HCT116 (cell line): ENCODE measurements around the gene ATP6V0C. TPM values are rescaled to one million over a fixed set of nuclear protein-coding genes. Genes with fewer than 3 reads are reported as not detected.
"Not testable (repeated sequence)": the region's sequence is repeated elsewhere in the genome, so short reads cannot be mapped to it uniquely, and the experiment has no call there.

Experiments
- ATAC-seq: fragments of 200-7000 bp; cut with Tn5 transposase; 2 replicates; pipeline ENCODE4 v1.9.1; 2020; ENCODE audit warnings: mild to moderate bottlenecking, moderate library complexity
- BruUV-seq: library from RNA; stranded (reverse); fragments of 400-500 nt; replicated peaks from 2 replicates; lab custom pipeline; 2021; lab: Mats Ljungman, UMichigan
- CTCF ChIA-PET: fragments of 300-600 bp; sonication (Branson Sonifier 250); formaldehyde crosslinking; loops from one replicate; lab custom pipeline; 2021; ENCODE audit warnings: antibody characterized with exemption; lab: Charles Lee
- POLR2A ChIA-PET: fragments of 300-600, 350-600 bp; sonication (Branson Sonifier 250); formaldehyde crosslinking; loops from one replicate; lab custom pipeline; 2021; ENCODE audit warnings: antibody characterized with exemption; lab: Charles Lee
- RAD21 ChIA-PET, 2 experiments: fragments of 300-600 bp; sonication (Branson Sonifier 250); formaldehyde crosslinking; loops; one replicate each; lab custom pipeline; 2023; ENCODE audit warnings: low total read pairs in 2 of 2; ENCODE audit not compliant: uncharacterized antibody in 2 of 2, unreplicated experiment in 2 of 2, low non-redundant PET in 1 of 2; lab: Charles Lee
- DNase-seq: peaks from one replicate; pipeline ENCODE4 v3.0.0-alpha.2; 2010; ENCODE audit warnings: low read depth, low spot score
- H2AFZ ChIP-seq: fragments of 200-600 bp; shearing (Covaris generic), sonication (generic); 2 replicates; pipeline ENCODE4 v1.6.1; 2017; ENCODE audit warnings: low read depth, mixed run types, mixed read lengths, antibody characterized with exemption, low read length; ENCODE audit not compliant: poor library complexity, severe bottlenecking
- H3K27ac ChIP-seq: 2 replicates; pipeline ENCODE4 v1.5.1; 2012; ENCODE audit warnings: low read depth, low read length
- H3K27me3 ChIP-seq: fragments of 200-600 bp; sonication (generic); 2 replicates; pipeline ENCODE4 v1.6.1; 2016; ENCODE audit warnings: mixed run types, low read length, mixed read lengths; ENCODE audit not compliant: insufficient read depth
- H3K36me3 ChIP-seq, 2 experiments: fragments of 200-500 bp in 1 of 2; fragments of 200-600 bp in 1 of 2; sonication (Bioruptor generic) in 1 of 2; sonication (generic) in 1 of 2; 2 replicates each; pipeline versions ENCODE4 v1.5.1 to v1.6.1; 2014 to 2016; ENCODE audit warnings: low read length in 2 of 2, inconsistent platforms in 1 of 2, mixed read lengths in 1 of 2, mixed run types in 1 of 2; ENCODE audit not compliant: insufficient read depth in 2 of 2, control insufficient read depth in 1 of 2
- H3K4me1 ChIP-seq, 2 experiments: fragments of 200-600 bp in 1 of 2; sonication (generic) in 1 of 2; 2 replicates each; pipeline versions ENCODE4 v1.5.1 to v1.6.1; 2012 to 2017; ENCODE audit warnings: low read length in 2 of 2, inconsistent platforms in 1 of 2, mild to moderate bottlenecking in 1 of 2, mixed read lengths in 1 of 2, mixed run types in 1 of 2, moderate library complexity in 1 of 2; ENCODE audit not compliant: insufficient read depth in 2 of 2, control insufficient read depth in 1 of 2
- H3K4me2 ChIP-seq: fragments of 200-600 bp; sonication (generic); 2 replicates; pipeline ENCODE4 v1.6.1; 2017; ENCODE audit warnings: mixed run types, low read length, mixed read lengths
- H3K4me3 ChIP-seq, 2 experiments: fragments of 200-600 bp in 1 of 2; sonication (generic) in 1 of 2; replicated peaks in 1 of 2; 2 replicates each; pipeline ENCODE4 v1.5.1; 2011 to 2016; ENCODE audit warnings: low read length in 2 of 2, control low read depth in 1 of 2, low read depth in 1 of 2, mild to moderate bottlenecking in 1 of 2, mixed read lengths in 1 of 2, mixed run types in 1 of 2
- H3K79me2 ChIP-seq: fragments of 200-600 bp; sonication (generic); 2 replicates; pipeline ENCODE4 v1.6.1; 2017; ENCODE audit warnings: mild to moderate bottlenecking, mixed run types, low read length, moderate library complexity, mixed read lengths; ENCODE audit not compliant: insufficient read depth
- H3K9ac ChIP-seq: fragments of 200-600 bp; sonication (generic); 2 replicates; pipeline ENCODE4 v1.6.1; 2016; ENCODE audit warnings: low read length, mixed read lengths
- H3K9me2 ChIP-seq: fragments of 200-600 bp; sonication (generic), shearing (Covaris generic); 2 replicates; pipeline ENCODE4 v1.6.1; 2017; ENCODE audit warnings: mixed run types, mild to moderate bottlenecking, moderate library complexity; ENCODE audit not compliant: insufficient read depth
- H3K9me3 ChIP-seq, 2 experiments: fragments of 200-500 bp in 1 of 2; fragments of 200-600 bp in 1 of 2; sonication (Bioruptor generic) in 1 of 2; sonication (generic) in 1 of 2; 2 replicates each; pipeline ENCODE4 v1.6.1; 2014 to 2017; ENCODE audit warnings: low read length in 2 of 2, mixed read lengths in 2 of 2, inconsistent platforms in 1 of 2, low read depth in 1 of 2, mild to moderate bottlenecking in 1 of 2, mixed run types in 1 of 2, moderate library complexity in 1 of 2; ENCODE audit not compliant: control insufficient read depth in 1 of 2, insufficient read depth in 1 of 2
- H4K20me1 ChIP-seq: fragments of 200-600 bp; sonication (generic), shearing (Covaris generic); 2 replicates; pipeline ENCODE4 v1.6.1; 2017; ENCODE audit warnings: mixed run types, mild to moderate bottlenecking, moderate library complexity; ENCODE audit not compliant: insufficient read depth
- ATF3 ChIP-seq: IDR thresholded peaks from 2 replicates; pipeline ENCODE4 v1.6.1; 2012
- CEBPB ChIP-seq: IDR thresholded peaks from 2 replicates; pipeline ENCODE4 v1.6.1; 2012; ENCODE audit warnings: low read depth
- CTCF ChIP-seq, 3 experiments: fragments of 200-600 bp in 1 of 3; sonication (generic) in 1 of 3; IDR thresholded peaks in 2 of 3; conservative IDR thresholded peaks in 1 of 3; 2 replicates each; pipeline ENCODE4 v1.5.1; 2012 to 2017; ENCODE audit warnings: low read depth in 2 of 3, low read length in 2 of 3, antibody characterized with exemption in 1 of 3, borderline replicate concordance in 1 of 3, control low read depth in 1 of 3, mild to moderate bottlenecking in 1 of 3, mixed read lengths in 1 of 3, mixed run types in 1 of 3, moderate library complexity in 1 of 3; ENCODE audit not compliant: insufficient read depth in 1 of 3
- intact Hi-C: fragments of 100-400 bp; cut with micrococcal nuclease; formaldehyde crosslinking; loops from 2 replicates; pipeline ENCODE4 v1.10.0; 2022
- total RNA-seq: library from RNA; stranded (reverse); gene quantifications from one replicate; pipeline ENCODE4 v1.2.1, GENCODE V29; 2021; ENCODE audit not compliant: unreplicated experiment

Gene ATP6V0C
- total RNA-seq, 1 experiment from 2014 or later: 187 TPM

DNA sequence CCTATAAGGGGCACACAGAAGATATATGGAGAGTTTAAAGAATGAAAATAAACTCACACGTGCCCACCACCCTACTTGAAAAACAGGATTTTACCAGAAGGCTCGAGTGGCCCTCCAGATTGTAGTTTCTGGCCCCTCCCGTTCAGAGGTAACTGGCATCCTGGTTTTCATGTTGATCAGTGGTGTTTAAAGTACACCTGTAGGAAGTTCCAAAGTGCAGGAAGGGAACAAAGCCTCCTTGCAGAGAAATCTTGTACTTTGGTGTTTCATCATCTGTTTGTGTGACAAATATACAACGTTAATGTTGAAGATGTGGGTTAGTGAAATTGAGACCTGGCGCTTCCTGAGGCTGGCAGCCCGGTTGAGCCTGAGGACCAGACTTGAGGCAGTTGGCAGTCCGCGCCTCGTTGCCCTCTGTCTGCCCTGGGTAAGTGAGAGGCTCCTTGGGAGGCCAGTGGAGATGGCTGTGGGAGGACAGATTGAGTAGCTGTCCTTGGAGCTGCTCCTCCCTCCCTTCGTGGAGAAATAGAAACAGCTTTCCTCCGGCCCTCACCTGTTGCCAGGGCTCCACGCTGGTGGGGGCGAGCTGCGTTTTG is 36.6 kb downstream of the ATP6V0C start:
- H3K9ac ChIP-seq, DNase-seq, BruUV-seq, H2AFZ ChIP-seq, H3K36me3 ChIP-seq, H3K9me2 ChIP-seq, H3K27ac ChIP-seq, POLR2A ChIA-PET, RAD21 ChIA-PET, H3K4me2 ChIP-seq, CTCF ChIA-PET, H3K27me3 ChIP-seq, H3K4me1 ChIP-seq, H3K4me3 ChIP-seq, intact Hi-C loops, ATAC-seq, H3K9me3 ChIP-seq, H4K20me1 ChIP-seq: not testable (repeated sequence)
- peaks cover 10% of the 10 kb centered on the region for H3K79me2 ChIP-seq

DNA sequence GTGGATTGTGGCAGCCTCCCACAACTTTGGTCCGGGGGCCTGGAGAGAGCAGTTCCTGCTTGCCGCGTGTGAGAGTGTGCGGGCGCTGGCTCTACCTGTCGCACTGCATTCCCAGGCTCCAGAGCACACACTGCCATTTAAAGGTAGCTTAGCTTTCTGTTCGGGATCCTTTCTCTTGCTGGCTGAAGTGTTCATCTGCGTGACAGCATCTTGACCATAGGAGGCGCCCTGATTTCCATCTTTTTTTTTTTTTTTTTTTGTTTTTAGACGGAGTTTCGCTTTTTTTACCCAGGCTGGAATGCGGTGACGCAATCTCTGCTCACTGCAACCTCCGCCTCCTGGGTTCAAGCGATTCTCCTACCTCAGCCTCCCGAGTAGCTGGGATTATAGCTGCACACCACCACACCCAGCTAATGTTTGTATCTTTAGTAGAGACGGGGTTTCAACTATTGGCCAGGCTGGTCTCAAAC is 37.7 kb downstream of the ATP6V0C start:
- H3K27ac ChIP-seq, DNase-seq, H3K9me3 ChIP-seq: not testable (repeated sequence)
- CTCF ChIA-PET: interaction anchor here (0.9 to 1.1 kb wide), 2 partner anchors 14 to 357 kb away, joined by 3 read pairs; partner anchors contain the start of gene PDPK1
- peak in 2 of 3 experiments; percentile 4 to 27; a peak in 2 of 6 replicates for TF ChIP-seq CTCF (IDR thresholded peaks at IDR 0.05 in 2 of 3, conservative IDR thresholded peaks at IDR 0.05 in 1 of 3; ENCODE audit: borderline replicate concordance in 1 of 3, insufficient read depth in 1 of 3, low read depth in 2 of 3, low read length in 2 of 3)
- peak; percentile 39; the same call in 1 of the 2 replicates for TF ChIP-seq ATF3
- peak; percentile 84 for TF ChIP-seq CEBPB
- TF ChIP-seq, all 23 proteins: peak for 3; not testable (repeated sequence) for 20
- H3K36me3 ChIP-seq, RAD21 ChIA-PET, H2AFZ ChIP-seq, H4K20me1 ChIP-seq, H3K9me2 ChIP-seq, intact Hi-C loops, H3K79me2 ChIP-seq, H3K27me3 ChIP-seq, POLR2A ChIA-PET, H3K4me1 ChIP-seq, BruUV-seq: not testable (repeated sequence)
- ATAC-seq: peak; percentile 72
- peak overlapping the region; percentile 4 to 18; a peak in 1 of 4 replicates for H3K4me3 ChIP-seq
- peak overlapping the region; percentile 20; the same call in 1 of the 2 replicates for H3K9ac ChIP-seq
- H3K4me2 ChIP-seq: peak overlapping the region; percentile 36

DNA sequence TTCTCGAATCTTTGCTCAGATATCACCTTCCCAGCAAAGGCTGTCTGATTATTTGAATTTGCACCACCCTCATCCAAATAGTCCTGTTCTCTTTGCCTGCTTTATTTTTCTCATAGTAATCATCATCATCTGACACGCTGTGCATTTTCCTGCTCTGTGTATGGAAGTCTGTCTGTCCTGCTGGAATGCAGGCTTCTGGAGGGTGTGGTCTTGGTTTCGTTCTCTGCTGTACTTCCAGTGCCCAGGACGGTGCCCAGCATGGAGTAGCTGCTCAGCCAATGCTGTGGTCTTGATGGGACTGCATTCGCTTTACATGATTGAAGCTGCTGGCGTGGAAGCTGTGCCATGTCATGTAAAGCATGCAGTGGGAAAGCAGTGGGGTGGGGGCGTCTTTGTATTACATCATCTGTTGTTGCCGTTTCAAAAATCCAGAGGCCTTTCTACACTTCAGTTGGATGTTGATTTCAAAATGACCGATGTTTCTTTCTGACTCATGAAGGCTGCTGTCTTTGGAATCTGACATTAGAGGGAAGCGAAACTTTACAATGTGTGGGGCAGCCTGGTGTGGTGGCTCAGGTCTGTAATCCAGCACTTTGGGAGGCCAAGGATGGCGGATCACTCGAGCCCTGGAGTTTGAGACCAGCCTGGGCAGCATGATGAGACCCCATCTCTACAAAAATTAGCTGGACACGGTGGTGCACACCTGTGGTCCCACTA is 41.1 kb downstream of the ATP6V0C start:
- DNase-seq, H3K4me3 ChIP-seq, BruUV-seq, H3K27ac ChIP-seq, H3K36me3 ChIP-seq, H3K9ac ChIP-seq, H3K9me2 ChIP-seq, CTCF ChIA-PET, H2AFZ ChIP-seq, H3K4me2 ChIP-seq, intact Hi-C loops, H3K4me1 ChIP-seq, ATAC-seq, H3K79me2 ChIP-seq, POLR2A ChIA-PET, RAD21 ChIA-PET, H3K27me3 ChIP-seq, H3K9me3 ChIP-seq, H4K20me1 ChIP-seq: not testable (repeated sequence)
